Esophagus squamous epithelium (tissue), 5 donors: Measurements from ENCODE around the gene PRMT7. TPM values are rescaled to one million over a fixed set of nuclear protein-coding genes. Genes with fewer than 3 reads are reported as not detected.

Source experiments
- DNase-seq: peaks from one replicate; lab custom pipeline; 2025; lab: John Stamatoyannopoulos, UW
- H3K27ac ChIP-seq, 4 donors: fragments of 200-600 bp; sonication (generic); one replicate each; pipeline ENCODE4 v1.5.1; 2016 to 2019; ENCODE audit warnings: mild to moderate bottlenecking in 1 of 4
- H3K27me3 ChIP-seq, 4 donors: fragments of 200-600 bp; sonication (generic); 1 replicate in 3 of 4; 2 replicates in 1 of 4; pipeline versions ENCODE4 v1.5.1 to v1.6.0; 2017 to 2021; ENCODE audit warnings: antibody characterized with exemption in 1 of 4
- H3K36me3 ChIP-seq, 3 donors: fragments of 200-600 bp; sonication (generic); one replicate each; pipeline ENCODE4 v1.5.1; 2016 to 2019
- H3K4me1 ChIP-seq, 3 donors: fragments of 200-600 bp; sonication (generic); one replicate each; pipeline ENCODE4 v1.5.1; 2017 to 2019
- H3K4me3 ChIP-seq, 4 donors: fragments of 200-600 bp; sonication (generic); 1 replicate in 3 of 4; 2 replicates in 1 of 4; pipeline ENCODE4 v1.5.1; 2016 to 2019; ENCODE audit warnings: mild to moderate bottlenecking in 2 of 4, moderate library complexity in 1 of 4
- H3K9me3 ChIP-seq, 3 donors: fragments of 200-600 bp; sonication (generic); one replicate each; pipeline ENCODE4 v1.5.1; 2016 to 2019
- POLR2A ChIP-seq, 4 donors: fragments of 450-650 bp; IDR thresholded peaks; one replicate each; pipeline ENCODE4 v1.6.1; 2017; ENCODE audit warnings: antibody characterized with exemption in 4 of 4, mild to moderate bottlenecking in 4 of 4, moderate library complexity in 3 of 4
- WGBS, 2 donors: methylation state at CpG; one replicate each; pipeline ENCODE4 v1.1.5; 2018; 5-methylcytosine and 5-hydroxymethylcytosine counted together
- intact Hi-C: fragments of 100-400 bp; cut with DNase I; formaldehyde crosslinking; loops from one replicate; pipeline ENCODE4 v1.15.0; 2022
- total RNA-seq, 4 donors: library from RNA; depleted of rRNA; stranded (reverse); fragments of >200 nt; gene quantifications; one replicate each; pipeline ENCODE4 v1.1.0, GENCODE V29; 2016
- TF ChIP-seq, protein P1 (sequence below), 6 experiments: fragments of 450-650 bp in 4 of 6; fragments of 200-600 bp in 2 of 6; sonication (generic) in 2 of 6; IDR thresholded peaks; one replicate each; pipeline ENCODE4 v1.5.1; 2016 to 2019; ENCODE audit warnings: antibody characterized with exemption in 6 of 6, mild to moderate bottlenecking in 4 of 6, moderate library complexity in 4 of 6
- donor health status: DM: yes; HTN: yes; CAD: no.

The PRMT7 gene
- total RNA-seq, 4 donors from 2014 or later: 15.2 to 35.7 (median 21.2) TPM

DNA sequence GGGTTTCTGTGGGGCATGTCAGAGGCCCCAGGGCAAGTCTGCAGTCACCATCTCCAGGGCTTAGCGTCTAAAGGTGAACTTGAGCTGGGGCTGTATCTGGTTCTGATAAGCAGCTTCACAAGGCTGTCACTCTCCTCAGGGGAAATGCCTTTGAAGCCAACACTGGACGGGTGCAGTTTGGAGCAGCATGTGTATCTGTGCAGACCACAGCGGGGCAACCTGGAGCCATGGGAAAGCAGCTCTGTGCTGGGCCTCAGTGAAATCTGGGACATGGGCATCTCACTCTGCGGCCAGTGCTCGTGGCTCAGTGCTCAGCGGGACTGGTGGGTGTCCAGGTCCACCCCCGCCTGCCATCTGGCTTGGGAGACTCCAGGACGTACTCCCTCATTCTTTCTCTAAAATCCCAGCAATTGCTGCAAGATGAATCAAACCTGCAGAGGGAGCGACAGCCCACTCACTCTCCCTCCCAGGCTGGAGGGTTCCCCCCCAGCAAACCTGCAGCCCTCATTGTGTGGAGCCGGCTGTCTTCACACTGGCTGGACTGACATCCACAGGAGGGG, 63.5 kb downstream of the PRMT7 start:
- Histone ChIP-seq H3K4me1 (peaks cover 5 to 16% (median 5%) of the 10 kb centered on the region in 3 donors), H3K9me3 (no peaks in the 10 kb centered on the region), H3K27me3 (peaks cover 0 to 14% (median 0%) of the 10 kb centered on the region in 4 donors), H3K4me3 (no peak overlapping the region), H3K36me3 (no peaks in the 10 kb centered on the region), H3K27ac (no peak overlapping the region)
- intact Hi-C loops: no loop called here
- 65 to 92% methylated on average over 4 to 8 of the region's 10 CpGs for WGBS, 2 donors
- DNase-seq: no peak
- no peak for TF ChIP-seq POLR2A (IDR thresholded peaks at IDR 0.05)
- TF ChIP-seq, protein P1, sequence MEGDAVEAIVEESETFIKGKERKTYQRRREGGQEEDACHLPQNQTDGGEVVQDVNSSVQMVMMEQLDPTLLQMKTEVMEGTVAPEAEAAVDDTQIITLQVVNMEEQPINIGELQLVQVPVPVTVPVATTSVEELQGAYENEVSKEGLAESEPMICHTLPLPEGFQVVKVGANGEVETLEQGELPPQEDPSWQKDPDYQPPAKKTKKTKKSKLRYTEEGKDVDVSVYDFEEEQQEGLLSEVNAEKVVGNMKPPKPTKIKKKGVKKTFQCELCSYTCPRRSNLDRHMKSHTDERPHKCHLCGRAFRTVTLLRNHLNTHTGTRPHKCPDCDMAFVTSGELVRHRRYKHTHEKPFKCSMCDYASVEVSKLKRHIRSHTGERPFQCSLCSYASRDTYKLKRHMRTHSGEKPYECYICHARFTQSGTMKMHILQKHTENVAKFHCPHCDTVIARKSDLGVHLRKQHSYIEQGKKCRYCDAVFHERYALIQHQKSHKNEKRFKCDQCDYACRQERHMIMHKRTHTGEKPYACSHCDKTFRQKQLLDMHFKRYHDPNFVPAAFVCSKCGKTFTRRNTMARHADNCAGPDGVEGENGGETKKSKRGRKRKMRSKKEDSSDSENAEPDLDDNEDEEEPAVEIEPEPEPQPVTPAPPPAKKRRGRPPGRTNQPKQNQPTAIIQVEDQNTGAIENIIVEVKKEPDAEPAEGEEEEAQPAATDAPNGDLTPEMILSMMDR (IDR thresholded peaks at IDR 0.05): no peak

DNA sequence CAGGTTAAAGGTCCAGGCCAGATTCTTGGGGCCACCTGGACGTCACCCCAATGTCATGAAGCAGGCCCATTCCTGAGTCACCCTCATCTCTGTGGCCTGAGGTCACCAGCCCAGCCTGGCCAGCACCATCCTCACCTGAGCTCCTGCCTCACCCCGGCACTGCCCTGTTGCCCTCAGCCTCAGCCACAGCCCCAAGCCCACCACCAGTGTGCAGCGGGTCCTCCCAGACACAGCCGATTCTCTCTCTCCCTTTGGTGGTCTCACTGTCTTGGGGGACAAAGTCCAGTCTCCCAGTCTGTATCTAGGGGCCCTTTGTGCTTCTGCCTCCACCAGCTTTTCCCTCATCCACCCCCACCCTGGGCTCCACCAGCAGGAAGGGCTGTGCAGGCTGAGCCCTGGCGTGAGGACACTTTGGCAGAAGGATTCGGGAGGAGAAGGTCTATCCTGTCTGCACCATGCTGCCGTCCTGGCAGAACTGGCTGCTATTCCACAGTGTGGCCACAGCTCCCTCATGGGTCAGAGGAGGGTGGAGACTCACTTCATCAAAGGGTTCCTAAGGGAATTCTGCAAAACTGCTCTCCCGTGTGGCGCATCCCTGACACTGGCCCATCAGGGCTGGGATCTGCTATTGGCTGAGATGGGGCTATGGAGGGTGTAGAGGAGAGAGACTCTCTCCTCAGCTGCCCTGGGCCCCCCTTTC, 64.3 kb downstream of the PRMT7 start:
- intact Hi-C loops: no loop called here
- H3K36me3 ChIP-seq: no peaks in the 10 kb centered on the region
- H3K27me3 ChIP-seq: peaks cover 0 to 14% (median 0%) of the 10 kb centered on the region in 4 donors
- no peak for TF ChIP-seq POLR2A (IDR thresholded peaks at IDR 0.05)
- TF ChIP-seq, protein P1 (IDR thresholded peaks at IDR 0.05): no peak
- H3K27ac ChIP-seq: no peak overlapping the region
- no peak for DNase-seq
- peaks cover 5 to 20% (median 5%) of the 10 kb centered on the region in 3 donors for H3K4me1 ChIP-seq
- H3K4me3 ChIP-seq: no peak overlapping the region
- WGBS, 2 donors: 89% methylated on average over 4 of the region's 9 CpGs; no CpG with 5 or more reads in 1 of the 2 donors
- H3K9me3 ChIP-seq: no peaks in the 10 kb centered on the region

DNA sequence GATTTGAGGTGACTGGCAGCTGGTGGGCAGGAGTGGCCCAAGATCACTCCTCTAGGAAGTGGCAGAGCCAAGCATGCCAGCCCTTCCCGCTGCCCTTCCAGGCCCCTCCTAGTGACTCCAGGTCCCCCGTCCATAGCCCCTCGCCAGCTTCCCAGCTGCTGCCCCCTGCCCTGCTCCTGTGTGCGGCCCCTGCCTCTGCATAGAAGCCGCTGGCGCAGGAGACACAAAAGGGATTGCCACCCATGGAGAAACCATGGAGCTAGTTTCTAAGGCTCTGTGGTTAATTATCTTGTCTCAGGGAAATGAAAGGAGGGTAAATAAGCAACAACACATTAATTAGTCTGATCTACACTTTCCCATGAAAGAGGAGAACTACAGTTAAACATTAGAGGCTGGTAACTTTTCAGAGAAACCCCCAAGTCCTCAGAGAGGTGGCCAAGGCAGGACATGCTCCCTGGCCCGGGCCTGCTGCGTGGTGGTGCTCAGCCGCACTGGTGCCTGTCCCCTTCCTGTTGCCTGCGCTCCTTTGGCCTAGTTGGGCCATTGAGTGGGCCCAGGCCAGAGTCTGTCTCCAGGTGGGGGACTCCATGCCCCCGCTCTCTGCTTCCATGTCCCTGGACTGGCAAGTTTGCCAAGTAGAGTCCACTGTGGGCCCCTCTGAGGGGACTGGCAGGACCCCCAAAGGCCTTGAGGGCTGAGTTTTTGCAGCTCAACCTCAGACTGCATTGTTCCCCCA, 65.2 kb downstream of the PRMT7 start:
- TF ChIP-seq, protein P1 (IDR thresholded peaks at IDR 0.05): no peak
- no peak for TF ChIP-seq POLR2A (IDR thresholded peaks at IDR 0.05)
- H3K4me3 ChIP-seq: no peak overlapping the region
- H3K4me1 ChIP-seq: peaks cover 5 to 20% (median 5%) of the 10 kb centered on the region in 3 donors
- 85 to 97% methylated on average over 4 to 10 of the region's 11 CpGs for WGBS, 2 donors
- no peaks in the 10 kb centered on the region for H3K9me3 ChIP-seq
- intact Hi-C loops: no loop called here
- no peak for DNase-seq
- peaks cover 0 to 14% (median 0%) of the 10 kb centered on the region in 4 donors for H3K27me3 ChIP-seq
- H3K36me3 ChIP-seq: no peaks in the 10 kb centered on the region
- no peak overlapping the region for H3K27ac ChIP-seq

DNA sequence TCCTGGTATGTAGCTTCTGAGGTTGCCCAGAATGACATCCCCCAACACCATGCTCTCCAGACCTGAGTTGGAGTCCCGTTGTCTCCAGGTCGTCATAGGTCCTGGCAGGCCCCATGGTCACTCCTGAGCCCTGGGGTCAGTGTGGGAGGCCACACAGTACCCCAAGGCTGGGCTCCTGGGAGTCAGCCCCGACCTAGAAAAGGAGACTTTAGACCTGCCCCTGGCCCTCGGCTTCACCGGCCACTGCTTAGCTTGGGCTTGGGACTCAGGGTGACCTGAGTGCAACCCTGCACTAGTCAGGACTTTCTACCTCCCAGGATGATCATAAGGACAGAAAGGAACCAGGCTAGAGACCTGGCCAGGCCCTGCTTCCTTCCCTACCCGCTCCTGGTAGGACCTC, 65.8 kb downstream of the PRMT7 start:
- TF ChIP-seq, protein P1 (IDR thresholded peaks at IDR 0.05): no peak
- no peak for TF ChIP-seq POLR2A (IDR thresholded peaks at IDR 0.05)
- Histone ChIP-seq H3K27me3 (peaks cover 0 to 14% (median 0%) of the 10 kb centered on the region in 4 donors), H3K27ac (no peak overlapping the region), H3K4me3 (no peak overlapping the region), H3K4me1 (peaks cover 5 to 20% (median 5%) of the 10 kb centered on the region in 3 donors), H3K9me3 (no peaks in the 10 kb centered on the region), H3K36me3 (no peaks in the 10 kb centered on the region)
- no peak for DNase-seq
- 100% methylated on average over 1 of the region's 6 CpGs; no CpG with 5 or more reads in 1 of the 2 donors for WGBS, 2 donors
- intact Hi-C loops: no loop called here
